GM19351 (cell line): ENCODE measurements around the gene RIPOR2.
A peak's percentile ranks its signal among the peaks of the same experiment; 100 is the strongest.

Source experiments
- ATAC-seq: cut with Tn5 transposase; IDR thresholded peaks from one replicate; pipeline ENCODE4 v1.9.1; 2021; ENCODE audit warnings: mild to moderate bottlenecking, moderate library complexity; ENCODE audit not compliant: unreplicated experiment

The RIPOR2 gene

DNA sequence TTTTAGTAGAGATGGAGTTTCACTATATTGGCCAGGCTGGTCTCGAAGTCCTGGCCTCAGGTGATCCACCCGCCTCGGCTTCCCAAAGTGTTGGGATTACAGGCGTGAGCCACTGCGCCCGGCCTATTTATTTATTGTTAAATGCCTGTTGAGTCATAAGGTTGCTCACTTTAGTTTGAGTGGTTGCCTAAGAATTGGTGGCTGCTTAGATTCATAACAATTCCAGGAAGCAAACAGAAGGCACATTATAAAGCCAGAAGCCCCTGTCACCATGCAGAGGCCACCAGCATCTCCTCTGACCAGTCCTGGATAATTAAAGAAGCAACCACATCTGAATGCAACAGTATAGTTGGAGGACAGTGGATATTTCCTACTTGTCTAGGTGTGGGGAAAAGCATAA lies 113.1 kb downstream of the RIPOR2 start:
- no peak for ATAC-seq

DNA sequence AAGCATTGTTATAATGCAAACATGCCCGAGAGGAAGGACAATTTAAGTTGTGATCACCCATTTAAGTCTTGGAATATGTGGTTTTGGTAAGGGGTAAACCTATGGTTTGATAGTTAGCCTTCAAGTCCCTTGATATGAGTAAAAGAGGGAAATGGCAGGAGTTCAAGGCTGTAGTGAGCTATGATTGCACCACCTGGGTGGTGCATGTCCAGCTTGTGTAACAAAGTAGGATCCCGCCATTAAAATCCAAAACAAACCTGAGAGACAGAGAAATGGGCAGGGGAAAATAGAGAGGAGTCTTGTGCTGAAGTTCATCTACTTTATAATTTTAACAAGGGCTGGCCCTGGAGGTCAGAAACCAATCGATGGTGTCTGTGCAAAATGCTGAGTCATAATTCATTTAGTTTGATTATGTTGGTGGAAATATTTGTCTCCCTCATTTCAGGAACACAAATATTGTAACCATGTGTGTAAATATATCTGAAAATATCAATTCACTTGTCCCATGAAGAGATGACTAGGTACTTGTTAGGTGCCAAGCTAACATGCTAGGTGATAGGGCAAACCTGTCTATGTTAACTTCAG lies 113.8 kb downstream of the RIPOR2 start:
- ATAC-seq: no peak

DNA sequence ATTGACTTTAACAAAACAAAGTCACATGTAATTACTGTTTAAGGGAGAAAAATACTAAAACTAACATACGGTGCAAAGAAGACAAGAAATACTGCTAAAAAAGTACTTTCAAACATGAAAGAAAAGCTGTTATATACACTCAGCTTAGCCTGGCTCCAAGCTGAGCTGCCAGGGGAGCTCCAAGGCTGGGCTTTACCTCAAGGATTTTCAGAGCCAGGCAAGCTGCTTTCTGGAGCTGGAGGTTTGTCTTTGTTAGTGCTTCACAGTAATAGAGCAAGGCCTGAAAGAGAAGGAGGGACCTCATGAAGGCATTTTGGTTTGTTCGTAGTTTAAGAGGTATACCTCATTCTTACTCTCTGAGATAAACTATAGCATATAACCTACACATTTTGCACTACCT lies 117.4 kb downstream of the RIPOR2 start:
- ATAC-seq: no peak

DNA sequence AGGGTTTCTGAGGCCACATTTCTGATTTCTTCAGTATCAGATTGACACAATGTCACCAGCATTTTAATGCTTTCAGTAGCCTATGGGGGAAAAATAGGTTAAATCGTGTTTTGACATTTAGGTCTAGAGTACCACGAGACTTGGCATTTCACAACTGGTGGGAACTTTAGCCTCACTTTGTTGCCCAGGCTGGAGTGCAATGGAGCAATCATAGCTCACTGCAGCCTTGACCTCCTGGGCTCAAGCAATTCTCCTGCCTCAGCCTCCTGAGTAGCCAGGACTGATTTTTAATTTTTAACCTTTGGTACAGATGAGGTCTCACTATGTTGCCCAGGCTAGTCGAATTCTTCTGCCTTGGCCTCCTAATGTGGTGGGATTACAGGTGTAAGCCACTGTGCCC lies 126.0 kb downstream of the RIPOR2 start:
- no peak for ATAC-seq

DNA sequence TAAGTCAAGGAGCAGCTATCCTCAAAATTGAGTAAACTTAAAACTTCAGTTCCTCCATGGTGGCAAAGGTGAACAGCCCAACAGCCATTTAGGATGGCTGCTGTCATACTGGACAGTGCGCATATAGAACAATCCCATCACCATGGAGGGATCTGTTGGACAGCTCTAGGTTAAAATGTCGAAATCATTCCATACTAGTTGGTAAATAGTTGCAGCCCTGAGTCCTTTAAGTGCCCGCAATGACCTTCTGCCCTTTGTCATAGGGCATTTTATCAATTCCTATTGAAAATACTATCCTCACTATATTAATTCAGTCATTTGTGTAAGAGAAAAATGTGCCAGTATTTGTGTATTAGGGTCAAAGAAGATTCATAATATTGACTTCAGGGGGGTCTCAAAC lies 128.2 kb downstream of the RIPOR2 start:
- no peak for ATAC-seq

DNA sequence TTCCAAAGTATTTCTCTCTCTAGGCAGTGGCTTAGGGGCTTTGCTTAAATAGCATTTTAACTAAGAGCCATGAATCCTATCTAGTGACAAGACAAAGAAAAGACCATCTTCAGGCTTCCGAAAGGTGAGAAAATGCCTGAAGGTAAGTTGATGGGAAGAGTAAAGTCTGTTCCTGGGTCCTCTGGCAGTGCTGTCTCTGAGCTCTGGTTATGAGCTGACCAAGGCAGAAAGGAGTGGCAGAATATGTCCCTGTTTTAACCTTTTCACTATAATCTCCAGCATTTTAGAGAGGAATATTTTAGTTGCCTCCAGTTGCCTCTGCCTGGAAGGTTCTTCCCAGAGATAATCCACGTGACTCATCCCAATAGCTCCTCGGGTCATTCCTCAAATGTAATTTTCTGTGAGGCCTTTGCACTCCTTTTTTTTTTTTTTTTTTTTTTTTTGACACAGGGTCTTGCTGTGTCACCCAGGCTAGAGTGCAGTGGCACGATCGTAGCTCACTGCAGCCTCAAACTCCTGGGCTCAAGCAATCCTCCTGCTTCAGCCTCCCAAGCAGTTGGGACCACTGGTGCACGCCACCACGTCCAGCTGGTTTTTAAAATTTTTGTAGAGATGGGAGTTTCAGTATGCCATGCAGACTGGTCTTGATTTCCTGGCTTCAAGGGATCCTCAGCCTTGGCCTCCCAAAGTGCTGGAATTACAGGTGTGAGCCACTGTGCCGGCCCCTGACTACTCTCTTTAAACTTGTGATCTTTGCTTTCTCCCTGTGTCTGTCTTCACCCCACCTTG lies 133.3 kb downstream of the RIPOR2 start:
- ATAC-seq: no peak

DNA sequence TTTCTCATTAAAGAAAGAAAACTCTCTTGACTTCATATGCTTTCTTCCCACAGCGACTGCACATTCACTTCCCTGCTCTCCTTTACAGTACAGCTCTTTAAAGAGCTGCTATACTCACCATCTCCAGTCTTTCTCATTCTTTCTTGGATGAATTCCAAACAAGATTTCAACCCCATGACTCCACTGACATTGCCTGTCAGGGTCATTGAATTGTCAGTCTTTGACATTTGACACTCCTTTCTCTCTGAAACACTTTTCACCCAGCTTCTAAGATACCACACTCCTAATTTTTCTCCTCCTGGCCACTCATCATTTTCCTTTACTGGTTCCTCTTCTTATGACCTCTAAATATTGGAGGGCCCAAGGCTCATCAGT lies 136.2 kb downstream of the RIPOR2 start:
- ATAC-seq: no peak

DNA sequence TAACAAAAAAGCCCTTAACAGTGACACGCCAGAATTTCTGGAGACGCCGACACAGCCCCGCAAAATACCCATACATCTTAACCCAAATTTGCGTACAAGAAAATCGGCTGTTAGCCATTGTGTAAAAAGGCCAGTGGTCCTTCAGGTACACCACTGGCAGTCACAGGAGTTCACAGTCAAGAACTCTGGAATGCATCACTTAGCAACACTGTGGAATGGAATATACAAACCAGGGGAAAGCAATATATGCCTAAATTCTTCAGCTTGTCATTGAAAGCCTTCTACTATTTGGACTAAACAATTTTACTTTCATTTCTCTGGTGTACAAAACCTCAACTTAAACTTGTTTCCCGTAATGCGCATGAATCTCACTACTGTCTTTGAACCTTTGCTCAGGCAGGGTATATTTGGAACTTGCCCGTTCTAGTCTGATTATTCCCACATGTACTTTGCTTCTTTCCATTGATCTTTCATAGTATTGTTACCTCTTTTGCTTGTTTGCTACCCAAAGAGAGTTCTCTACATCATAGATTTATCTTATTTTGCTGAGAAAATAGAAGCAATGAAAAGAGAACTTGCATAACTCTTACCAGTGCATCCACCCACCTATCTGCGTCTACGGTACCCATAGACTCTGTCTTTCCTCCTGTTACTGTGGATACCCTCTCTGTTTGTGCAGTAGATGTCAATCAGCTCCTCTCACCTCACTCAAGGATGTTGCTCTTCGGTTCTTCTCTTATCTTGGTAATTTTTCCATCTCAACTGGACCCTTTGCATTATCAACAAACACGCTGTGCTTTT lies 136.8 kb downstream of the RIPOR2 start, which contains the start of gene ARMH2:
Gene ARMH2 (minus strand): TSS at position 178 of the 801 bp plus-strand sequence. CDS start 60 bp downstream, at position 118.
- no peak for ATAC-seq

DNA sequence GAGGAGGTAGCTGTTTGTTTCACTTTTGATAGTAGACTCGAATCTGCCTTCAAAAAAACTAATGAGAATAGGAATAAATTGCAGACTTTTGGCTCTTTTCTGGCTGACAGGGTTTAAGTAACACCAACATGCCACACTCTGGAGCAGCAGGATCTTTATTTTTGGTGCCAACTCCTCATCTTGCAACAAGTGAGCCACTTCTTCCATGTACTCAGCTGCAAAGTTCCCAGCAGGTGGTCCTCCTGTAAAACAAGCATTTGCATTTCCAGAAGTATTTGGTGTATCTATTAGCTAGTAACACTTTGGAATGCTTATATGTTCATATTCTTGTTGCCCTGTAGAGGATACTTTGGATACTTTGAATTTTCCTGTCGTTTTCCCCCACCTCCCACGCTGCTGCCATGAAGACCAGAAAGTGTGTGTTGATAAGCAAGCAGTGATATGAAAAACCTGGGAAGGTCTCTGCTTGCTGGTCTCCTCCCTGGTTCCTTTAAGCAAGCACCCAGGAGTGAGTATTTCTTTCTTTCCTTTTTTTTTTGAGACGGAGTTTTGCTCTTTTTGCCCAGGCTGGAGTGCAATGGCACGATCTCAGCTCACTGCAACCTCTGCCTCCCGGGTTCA lies 138.1 kb downstream of the RIPOR2 start:
- ATAC-seq: no peak

DNA sequence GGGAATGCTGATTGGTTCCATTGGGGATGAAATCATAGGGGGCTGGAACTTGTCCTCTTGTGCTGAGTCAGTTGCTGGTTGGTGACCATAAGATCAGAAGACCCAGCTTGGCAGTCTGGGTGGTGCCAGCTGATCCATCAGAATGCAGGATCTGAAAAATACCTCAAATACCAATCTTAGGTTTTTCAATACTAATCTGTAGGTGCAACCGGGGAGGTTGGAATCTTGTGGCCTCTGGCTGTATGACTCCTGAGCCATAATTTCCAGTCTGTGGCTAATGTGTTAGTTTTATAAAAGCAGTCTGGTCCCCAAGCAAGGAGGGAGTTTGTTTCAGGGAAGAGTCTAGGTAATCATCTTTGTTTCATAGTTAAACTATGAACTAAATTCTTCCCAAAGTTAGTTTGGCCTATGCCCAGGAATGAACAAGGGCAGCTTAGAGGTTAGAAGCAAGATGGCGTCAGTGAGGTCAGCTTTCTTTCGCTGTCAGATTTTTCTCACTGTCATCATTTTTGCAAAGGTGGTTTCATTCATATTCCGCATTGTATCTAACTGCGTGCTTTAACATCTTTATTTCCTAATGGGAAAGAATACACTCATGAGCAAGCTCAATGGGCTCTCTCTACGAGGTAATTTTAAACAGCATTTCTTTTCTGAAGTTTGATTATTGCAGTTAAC lies 139.0 kb downstream of the RIPOR2 start:
- no peak for ATAC-seq

DNA sequence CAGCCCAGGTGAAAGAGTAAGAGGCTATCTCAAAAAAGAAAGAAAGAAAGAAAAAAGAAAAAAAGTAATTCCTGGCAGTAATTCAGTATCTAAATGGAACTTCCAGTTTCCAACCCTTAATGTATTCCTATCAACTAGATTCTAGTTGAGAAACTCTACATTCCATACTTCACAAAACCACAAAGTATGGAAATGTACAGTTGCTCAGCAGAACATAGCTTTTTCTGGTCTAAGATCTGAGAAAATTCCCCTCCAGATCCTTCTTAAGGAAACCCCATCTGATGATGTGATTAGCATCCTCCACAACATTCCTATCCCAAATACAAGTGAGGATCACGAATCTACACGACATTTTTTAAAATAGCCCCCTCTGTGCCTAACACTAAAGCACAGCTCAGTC lies 140.7 kb downstream of the RIPOR2 start:
- ATAC-seq: no peak

DNA sequence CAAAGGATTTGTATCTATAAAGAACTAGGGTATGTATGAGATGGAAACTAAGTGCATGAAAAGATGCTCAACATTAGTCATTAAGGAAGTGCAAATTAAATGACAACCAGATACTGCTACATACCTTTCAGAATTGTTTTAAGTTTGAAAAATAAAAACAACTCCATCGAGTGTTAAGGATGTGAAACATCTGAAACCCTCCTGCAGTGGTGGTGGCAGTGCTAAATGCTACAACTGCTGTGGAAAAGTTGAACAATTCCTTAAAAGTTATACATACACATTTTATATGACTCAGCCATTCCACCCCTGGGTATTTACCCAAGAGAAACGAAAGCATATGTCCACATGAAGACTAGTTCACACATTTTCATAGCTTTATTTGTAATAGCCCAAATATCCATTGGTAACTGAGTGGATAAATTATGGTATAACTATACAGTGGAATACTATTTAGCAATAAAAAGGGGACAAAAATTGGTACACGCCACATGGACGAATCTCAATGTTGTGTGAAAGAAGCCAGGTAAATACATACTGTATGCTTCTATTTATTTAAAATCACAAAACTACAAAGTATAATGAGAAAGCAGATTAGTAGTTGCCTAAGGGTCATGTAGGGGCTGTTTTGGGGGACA lies 147.6 kb downstream of the RIPOR2 start:
- no peak for ATAC-seq

DNA sequence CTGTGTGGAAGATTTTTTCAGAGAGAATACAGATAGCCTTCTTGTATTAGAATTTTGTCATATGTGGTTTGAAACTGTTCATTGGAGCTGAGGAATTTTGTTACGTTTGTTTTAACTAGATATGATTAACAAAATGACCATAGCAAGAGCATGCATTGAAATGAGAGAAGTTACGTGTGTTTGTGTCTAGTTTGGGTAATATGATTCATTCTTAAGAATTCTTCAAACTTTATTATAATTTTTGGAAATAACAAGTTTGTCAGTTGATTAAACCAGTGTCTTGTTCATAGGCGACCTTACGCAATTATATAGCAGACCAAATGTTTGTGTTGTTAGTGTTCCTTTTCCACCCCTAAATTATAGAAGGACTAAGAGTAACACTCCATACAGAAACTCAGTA lies 155.6 kb downstream of the RIPOR2 start:
- ATAC-seq: no peak

DNA sequence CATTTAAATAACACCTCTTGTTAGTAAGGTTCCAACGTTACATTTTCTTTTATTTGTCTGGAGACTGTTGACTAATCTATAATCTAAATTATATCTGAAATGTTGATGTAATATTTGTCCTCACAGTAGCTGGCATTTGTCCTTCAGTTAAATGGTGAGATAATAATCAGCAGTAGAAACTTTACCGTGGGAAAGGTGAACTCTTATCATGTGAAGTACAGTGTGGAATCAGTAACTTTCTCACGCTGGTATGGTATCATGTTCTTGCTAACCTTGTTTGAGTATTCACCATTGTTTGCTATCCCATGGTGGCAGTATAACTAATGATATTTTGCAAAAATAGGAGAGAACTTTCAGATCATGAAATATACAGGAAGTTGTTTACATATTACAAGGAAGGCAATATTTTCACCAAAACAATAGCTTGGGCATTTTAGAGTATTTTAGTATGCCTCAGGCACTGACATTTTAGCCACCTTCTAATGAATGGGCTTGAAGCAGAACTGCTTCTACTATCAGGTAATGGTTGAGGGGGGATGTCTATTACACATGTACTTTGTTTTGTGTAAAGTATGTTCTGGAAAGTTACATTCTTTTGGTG lies 156.2 kb downstream of the RIPOR2 start:
- ATAC-seq: no peak

DNA sequence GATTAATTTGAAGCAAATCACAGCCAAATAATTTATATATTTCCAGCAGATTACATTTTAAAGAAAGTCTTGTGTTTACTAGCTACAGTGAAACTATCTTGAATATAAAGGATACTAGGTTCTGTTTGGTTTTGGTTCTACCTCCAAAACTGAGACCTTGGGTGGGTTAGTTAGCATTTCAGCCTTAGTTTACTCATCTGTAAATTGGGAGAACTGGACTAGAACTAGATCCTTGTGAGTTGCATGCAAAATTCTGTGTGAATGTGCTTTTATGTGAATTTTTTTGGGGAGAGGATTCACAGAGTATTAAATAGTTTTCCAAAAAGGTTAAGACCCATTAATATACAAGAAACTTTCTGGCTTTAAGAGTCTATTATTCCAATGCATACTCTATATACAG lies 156.9 kb downstream of the RIPOR2 start:
- no peak for ATAC-seq

DNA sequence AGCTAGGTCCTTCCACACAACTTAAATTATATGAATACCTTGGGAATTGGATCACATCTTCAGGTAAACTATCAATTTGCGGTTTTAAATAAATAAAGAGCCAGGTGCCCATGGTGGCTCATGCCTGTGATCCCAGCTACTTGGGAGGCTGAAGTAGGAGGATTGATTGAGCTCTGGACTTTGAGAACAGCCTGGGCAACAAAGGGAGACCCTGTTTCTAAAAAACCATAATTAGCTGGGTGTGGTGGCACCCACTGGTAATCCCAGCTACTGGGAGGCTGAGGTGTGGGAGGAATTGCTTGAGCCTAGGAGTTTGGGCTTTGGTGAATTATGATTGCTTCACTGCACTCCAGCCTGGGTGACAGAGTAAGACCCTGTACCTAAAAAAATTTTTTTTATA lies 157.6 kb downstream of the RIPOR2 start:
- no peak for ATAC-seq

DNA sequence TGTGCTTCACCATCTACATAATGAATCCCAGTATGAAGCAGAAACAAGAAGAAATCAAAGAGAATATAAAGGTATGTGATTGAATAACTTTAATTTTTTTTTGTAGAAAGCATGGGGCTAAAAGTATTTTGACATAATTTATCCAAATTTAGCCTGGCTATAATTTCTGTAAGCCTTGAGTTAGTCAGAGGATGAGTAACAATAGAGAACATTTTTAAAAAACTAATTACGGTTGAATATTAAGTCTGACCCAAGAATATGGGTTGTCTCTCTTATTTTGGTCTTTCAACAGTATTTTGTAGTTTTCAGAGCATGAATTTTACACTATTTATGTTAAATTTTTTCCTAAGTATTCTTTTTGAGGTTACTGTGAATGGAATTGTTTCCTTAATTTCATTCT lies 158.5 kb downstream of the RIPOR2 start:
- no peak for ATAC-seq

DNA sequence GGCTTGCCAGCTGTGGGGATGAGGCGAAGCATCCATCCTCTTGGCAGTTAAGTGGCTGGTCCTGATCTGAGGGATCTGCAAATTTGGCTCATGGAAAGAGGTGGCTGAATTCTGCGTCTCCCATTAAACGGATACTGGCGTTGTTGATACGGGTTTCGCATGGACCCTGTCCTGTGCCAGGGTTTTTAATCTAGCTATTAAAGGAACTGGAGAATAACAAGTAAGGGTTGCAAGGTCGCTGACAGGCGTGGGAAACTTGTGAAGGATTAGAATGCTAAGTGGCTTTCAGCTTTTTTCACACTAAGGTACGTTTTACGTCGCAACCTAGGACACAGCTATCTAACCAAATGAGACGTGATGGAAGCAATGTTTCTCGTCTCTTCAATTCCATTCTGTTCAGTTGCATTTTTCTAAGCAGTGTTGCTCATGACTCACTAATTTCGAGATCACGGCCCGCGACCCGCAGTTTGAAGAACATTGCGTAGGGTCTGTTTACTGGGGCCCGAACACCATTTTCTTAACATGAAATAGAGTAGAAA lies 160.2 kb downstream of the RIPOR2 start:
- ATAC-seq: peak; percentile 4

DNA sequence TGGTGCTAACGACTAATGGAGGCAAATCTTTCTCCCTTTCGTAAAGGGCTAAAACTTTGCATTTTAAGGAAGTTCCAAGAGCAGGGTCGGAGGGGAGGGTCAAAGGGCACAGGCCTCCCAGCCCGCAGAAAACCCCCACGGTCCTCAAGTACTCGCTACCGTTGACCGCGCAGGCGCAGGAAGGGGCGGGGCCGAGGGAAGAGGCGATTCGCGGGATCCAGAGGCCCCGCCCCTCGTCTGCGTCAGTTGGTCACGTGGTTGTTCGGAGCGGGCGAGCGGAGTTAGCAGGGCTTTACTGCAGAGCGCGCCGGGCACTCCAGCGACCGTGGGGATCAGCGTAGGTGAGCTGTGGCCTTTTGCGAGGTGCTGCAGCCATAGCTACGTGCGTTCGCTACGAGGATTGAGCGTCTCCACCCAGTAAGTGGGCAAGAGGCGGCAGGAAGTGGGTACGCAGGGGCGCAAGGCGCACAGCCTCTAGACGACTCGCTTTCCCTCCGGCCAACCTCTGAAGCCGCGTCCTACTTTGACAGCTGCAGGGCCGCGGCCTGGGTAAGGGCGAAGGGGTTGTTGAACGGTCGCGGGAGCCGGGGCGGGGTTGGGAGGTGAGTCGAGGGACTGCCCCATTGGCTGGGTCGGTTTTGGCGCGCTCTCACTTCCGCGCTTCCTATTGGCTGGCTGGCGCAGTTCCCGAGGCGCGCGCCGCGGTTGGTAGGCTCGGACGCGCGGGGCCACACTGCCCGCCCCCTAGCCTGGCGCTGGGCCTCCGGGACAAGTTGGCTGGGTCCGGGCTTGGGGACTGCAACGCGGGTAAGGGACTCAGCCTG lies 160.9 kb downstream of the RIPOR2 start, which contains the start of gene GMNN:
Gene GMNN (plus strand): TSS at position 242 of the 824 bp plus-strand sequence. CDS start 2,310 bp downstream, outside the sequence.
- peak; percentile 88 for ATAC-seq
